ENCODE results near the gene DOCK7.

DNA sequence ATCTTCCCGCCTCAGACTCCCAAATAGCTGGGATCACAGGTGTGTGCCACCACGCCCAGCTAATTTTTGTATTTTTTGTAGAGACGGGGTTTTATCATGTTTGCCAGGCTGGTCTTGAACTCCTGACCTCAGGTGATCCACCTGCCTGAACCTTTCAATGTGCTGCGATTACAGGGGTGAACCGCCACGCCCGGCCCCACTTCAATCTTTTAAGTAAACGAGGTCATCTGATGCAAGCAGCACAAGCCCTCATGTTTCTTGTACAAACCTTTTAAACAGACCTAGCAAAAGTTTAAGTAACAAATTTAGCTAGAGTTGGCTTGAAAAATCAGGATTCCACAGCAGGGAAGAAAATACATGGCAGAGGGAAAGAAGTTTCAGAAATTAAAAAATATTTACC, 272.5 kb downstream of the DOCK7 start:
- TF ChIP-seq EZH2phosphoT487 (IDR thresholded peaks at IDR 0.05; ENCODE audit: borderline replicate concordance, low read length), result no peak
- TF ChIP-seq CTCF (IDR thresholded peaks at IDR 0.05; ENCODE audit: low read depth, low read length, poor library complexity, severe bottlenecking), result no peak

All from DOHH2 (cell line).